IPS-18c (cell line): ENCODE results near the gene LRRK1.

ENCODE experiments used
- H3K4me3 ChIP-seq: 2 replicates; pipeline ENCODE4 v1.7.0; 2013; ENCODE audit warnings: low read depth, mild to moderate bottlenecking, low read length, moderate library complexity; ENCODE audit not compliant: insufficient read depth
- H3K9me3 ChIP-seq: one replicate; pipeline ENCODE4 v1.6.1; 2013; ENCODE audit warnings: mild to moderate bottlenecking, low read length, moderate library complexity; ENCODE audit not compliant: control insufficient read depth, insufficient read depth

LRRK1 gene

DNA sequence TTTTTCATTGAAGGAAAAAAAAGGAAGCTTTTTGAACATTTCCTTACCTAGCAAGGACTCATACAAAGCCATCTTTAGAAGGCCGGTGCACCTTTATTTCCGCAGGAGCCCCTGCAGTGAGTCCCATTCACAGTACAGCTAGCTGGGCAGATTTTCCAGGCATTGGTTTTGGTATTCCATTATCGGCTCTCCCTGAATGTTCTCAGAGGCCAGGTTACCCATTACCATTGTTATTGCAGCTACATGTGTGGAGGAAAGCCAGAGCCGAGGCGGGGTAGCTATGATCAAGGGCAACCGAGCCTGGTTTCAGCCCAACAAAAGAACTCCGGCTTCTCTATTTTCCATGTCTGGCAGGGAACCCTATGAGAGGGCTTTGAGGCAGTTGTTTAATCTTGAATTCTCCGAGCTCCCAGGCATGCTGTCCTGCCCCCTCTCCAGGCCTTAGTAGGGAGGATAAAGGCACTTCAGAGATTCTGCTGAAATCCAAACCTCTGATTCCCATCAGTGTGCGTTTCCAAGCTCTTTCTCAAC lies 100.3 kb downstream of the LRRK1 start:
- Histone ChIP-seq H3K9me3 (no peaks in the 10 kb centered on the region), H3K4me3 (no peak overlapping the region)

DNA sequence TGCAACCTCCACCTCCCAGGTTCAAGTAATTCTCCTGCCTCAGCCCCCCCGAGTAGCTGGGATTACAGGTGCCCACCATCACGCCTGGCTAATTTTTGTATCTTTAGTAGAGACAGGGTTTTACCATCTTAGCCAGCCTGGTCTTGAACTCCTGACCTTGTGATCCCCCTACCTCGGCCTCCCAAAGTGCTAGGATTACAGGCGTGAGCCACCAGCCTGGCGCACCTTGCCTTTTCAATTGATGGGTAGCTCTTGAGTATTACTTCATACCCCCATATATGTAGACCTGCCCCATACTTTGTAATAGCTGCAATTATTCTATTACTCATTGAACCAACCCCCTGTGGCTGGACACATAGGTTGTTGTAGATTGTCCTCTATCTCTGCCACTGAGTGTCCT lies 101.3 kb downstream of the LRRK1 start:
- Histone ChIP-seq H3K9me3 (no peaks in the 10 kb centered on the region), H3K4me3 (no peak overlapping the region)

DNA sequence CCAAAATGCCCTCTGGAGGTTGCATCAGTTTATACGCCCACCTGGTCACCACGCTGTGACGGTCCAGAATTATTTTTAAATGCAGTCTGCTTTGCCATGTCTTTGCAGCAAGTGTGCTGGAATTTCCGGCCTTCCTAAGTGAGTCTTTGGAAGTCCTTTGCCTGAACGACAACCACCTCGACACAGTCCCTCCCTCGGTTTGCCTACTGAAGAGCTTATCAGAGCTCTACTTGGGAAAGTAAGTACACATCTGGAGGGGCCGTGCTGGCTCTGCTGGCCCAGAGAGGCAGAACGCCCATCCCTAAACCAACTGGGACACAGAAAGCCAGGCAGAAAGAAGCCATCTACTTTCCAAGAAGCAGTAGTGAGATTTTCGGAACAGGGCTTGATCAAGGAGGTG lies 101.8 kb downstream of the LRRK1 start:
- Histone ChIP-seq H3K9me3 (no peaks in the 10 kb centered on the region), H3K4me3 (no peak overlapping the region)

DNA sequence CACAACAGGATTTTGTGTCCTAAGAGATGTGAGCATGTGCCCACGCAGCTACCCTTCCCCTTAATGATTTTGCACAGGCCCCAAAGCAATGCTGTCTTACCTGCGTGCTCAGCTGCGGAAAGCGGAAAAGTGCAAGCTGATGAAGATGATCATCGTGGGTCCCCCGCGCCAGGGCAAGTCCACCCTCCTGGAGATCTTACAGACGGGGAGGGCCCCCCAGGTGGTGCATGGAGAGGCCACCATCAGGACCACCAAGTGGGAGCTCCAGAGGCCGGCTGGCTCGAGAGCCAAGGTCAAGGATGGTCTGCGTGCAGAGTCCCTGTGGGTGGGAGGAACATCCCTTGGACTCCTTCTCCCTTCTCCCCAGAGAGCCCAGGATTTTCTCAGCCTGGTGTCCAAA lies 103.1 kb downstream of the LRRK1 start:
- H3K4me3 ChIP-seq, result no peak overlapping the region
- H3K9me3 ChIP-seq, result no peaks in the 10 kb centered on the region

DNA sequence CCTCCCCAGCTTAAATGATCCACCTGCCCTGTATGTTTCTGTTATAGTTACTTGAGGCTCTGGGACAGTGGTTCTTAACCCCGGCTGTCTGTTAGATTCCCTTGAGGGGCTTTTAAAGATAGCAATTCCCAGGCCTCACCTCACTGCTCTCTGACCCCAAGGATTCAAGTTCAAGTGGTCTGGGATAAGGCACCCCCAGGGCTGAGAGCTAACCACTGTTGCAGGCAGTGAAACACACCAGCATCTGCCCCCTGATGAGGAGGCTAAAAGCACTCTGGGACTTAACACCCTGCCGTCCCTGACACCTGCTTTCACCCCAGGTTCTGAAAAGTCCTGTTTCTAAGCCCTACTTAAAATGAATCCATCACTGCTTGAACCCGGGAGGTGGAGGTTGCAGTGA lies 103.7 kb downstream of the LRRK1 start:
- no peaks in the 10 kb centered on the region for H3K9me3 ChIP-seq
- H3K4me3 ChIP-seq, result no peak overlapping the region

DNA sequence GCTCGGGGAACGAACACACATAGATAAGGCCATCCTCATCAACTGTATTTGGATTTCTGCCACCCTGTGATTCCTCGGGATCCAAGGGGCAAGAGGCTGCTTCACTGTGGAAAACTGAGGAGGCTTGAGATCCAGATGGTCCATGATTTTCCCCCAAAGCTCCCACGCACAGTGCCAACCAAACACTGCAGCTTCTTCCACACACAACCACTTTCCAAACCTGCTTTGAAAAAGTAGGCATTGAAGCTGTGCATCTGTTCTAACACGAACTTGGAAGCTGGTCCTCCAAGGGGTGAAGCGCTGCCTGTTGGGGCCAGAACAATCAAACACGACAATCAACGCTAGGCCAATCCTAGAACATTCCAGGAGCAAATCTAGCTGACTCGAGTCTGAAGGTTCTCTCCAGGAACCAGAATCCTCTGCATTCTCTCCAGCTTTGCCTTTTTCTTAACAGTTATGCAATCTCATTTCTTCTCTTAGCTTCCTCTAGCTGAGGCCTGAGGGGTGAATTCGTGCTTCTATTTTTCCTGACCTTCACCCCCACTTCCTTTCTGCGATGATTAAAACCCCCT lies 104.4 kb downstream of the LRRK1 start:
- Histone ChIP-seq H3K9me3 (no peaks in the 10 kb centered on the region), H3K4me3 (no peak overlapping the region)

DNA sequence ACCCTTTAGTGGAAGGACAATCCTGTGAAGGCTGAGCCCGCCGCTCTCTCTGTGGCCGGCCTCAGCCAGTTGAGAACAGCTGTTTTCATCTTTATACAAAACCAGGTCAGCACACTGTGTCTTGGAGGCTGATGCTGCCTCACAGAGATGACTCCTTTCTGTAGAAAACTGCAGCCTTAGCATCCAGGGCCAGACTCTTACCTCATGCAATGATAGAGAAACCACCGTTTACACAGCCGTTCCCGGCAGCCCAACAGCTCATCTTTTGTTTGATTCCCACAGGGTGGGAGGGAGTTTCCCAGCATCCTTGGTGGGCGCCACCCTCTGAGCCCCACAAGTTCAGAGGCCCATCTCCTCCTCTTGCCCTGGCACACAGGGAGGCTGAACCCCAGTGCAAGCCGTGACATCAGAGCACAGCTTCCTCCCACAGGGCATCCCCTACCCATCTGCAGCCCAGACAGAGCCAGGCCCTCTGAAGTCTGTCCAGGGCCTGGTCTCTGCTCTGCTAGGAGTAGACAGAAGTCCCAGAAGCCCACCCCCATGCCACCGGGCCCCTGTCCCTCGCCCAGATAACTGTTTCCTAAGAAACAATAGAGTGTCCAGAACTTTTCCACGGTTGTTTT lies 105.0 kb downstream of the LRRK1 start:
- H3K4me3 ChIP-seq, result no peak overlapping the region
- no peaks in the 10 kb centered on the region for H3K9me3 ChIP-seq

DNA sequence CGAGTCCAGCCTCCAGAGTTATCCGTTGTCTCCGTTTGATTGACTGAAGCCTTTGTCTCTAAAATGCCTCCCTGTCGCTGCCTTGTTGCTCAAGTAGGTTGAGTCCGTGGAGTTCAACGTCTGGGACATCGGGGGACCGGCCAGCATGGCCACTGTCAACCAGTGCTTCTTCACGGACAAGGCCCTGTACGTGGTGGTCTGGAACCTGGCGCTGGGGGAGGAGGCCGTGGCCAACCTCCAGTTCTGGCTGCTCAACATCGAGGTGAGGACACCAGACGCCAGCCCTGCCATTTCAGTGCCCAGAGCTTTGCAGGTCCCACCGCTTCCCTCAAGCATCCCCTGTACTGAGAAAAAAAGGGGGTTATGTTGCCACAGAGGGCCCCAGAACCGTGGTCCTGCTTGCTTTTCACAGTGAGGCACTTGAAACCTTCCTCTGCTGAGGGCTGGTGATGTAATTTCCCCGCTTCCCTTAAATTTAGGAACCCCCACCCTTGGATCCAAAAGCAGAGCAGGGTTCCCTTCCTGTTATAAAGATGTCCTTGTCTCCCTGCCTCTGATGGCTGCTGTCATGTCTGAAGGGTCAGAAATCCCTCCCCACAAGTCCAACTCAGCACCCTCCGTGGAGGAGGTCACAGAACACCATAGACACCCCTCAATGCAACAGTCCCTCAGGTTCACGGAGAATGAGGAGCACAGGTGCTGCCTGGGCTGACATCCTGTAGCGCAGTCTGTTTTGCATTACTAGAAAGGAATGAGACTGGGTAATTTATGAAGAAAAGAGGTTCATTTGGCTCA lies 105.7 kb downstream of the LRRK1 start:
- H3K9me3 ChIP-seq, result no peaks in the 10 kb centered on the region
- no peak overlapping the region for H3K4me3 ChIP-seq

DNA sequence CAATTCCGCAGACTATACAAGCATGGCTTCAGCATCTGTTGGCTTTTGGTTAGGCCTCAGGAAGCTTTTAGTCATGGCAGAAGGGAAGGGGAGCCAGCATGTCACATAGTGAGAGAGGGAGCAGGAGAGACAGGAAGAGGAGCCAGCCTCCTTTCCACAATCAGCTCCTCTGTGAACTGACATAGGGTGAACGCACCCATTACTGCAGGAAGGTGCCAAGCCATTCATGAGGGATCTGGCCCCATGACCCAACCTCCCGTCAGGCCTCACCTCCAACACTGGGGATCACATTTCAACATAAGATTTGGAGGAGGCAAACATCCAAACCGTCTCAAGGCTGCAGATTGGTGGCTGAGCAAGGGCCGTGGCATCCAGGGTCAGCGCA lies 106.3 kb downstream of the LRRK1 start:
- no peak overlapping the region for H3K4me3 ChIP-seq
- no peaks in the 10 kb centered on the region for H3K9me3 ChIP-seq

DNA sequence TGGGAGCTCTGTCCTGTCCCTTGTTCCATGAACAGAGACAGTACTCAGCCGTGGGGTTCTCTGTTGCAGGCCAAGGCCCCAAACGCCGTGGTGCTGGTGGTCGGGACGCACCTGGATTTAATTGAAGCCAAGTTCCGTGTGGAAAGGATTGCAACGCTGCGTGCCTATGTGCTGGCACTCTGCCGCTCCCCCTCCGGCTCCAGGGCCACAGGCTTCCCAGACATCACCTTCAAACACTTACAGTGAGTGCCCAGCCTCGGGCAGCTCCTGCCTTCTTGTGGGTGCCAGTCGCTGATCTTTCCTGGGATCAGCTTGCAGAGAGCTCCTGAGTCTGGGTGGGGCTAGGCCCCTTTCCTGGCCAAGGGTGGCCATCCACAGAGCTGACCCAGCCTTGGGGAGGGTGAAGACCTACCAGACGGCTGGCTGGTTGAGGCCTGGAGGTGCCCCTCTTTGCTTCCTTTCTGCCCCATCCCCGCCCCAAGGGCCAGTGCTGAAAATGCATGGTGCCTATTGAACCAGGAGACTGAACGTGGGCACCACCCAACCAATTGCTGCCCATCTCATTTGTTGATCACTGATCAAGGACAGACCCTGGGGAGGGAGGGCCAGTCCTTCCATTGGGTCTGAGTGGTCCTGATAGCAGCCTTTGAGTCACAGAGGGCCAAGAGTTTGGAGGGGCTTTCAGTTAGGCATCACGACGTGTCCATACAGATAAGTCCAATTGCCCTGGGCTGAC lies 106.9 kb downstream of the LRRK1 start:
- H3K9me3 ChIP-seq, result no peaks in the 10 kb centered on the region
- H3K4me3 ChIP-seq, result no peak overlapping the region

DNA sequence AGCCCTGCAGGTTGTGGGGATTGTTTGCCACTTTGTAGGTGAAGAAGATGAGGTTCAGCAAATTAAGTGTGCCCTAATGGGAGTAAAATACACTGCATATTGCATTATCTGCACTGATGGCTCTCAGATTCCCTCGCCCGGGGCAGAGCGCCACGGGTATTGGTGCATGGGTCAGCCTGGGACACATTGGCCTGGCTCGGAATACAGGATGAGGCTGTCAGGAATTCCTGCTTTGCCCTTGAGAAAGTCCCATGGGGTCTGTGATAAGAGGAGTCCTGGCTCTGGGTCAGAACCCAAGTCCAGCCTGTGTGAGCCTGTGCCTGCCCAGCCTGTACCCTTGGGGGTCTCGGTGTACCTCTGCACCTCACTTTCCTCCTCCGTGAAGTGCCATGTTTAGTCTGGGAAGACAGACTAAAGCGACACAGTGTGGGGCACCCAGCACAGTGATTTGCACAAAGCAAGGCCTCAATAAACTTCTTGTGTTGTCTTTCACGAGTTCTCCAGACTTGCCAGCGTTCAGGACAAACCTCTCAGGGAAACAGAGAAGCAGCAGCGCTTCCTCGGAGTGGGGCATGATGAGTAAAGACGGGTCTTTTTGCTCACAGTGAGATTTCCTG lies 107.6 kb downstream of the LRRK1 start:
- no peak overlapping the region for H3K4me3 ChIP-seq
- H3K9me3 ChIP-seq, result no peaks in the 10 kb centered on the region

DNA sequence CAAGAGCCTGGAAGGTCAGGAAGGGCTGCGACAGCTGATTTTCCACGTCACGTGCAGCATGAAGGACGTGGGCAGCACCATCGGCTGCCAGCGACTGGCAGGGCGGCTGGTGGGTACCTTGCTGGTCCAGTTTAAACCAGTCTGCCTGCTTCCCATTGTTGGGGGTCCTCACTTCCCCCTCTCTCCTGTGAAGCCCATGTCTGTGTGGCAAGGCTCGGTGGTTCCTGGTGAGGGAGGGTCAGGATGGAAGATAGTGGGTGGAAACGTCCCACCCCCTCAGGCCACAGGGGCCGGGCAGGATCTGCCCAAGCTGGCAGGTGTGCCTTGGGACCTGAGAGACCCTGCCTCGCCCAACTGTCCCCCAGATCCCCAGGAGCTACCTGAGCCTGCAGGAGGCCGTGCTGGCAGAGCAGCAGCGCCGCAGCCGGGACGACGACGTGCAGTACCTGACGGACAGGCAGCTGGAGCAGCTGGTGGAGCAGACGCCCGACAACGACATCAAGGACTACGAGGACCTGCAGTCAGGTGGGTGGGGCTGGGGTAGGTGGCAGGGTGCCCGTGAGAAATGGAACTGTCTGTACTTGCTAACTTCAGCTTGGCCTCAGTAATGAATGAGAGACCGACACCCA lies 108.2 kb downstream of the LRRK1 start:
- Histone ChIP-seq H3K4me3 (no peak overlapping the region), H3K9me3 (no peaks in the 10 kb centered on the region)

DNA sequence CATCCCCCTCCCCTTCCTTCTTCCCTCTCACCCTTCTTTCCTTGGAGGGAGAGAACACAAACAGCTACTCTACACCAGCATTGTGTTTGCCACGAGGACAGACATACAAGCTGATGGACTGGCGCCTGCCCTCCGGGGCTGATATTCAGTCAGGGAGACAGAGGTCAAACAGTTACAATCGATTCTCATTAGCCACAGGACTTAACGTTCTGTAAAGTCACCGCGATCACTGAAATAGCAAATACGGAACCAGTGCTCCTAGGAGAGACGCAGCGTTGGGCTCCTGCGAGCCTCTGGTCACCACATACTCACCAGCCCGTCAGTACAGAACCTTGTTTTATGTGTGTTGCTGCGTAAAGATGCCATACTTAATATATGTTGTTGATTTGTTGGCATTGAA lies 108.8 kb downstream of the LRRK1 start:
- no peak overlapping the region for H3K4me3 ChIP-seq
- H3K9me3 ChIP-seq, result no peaks in the 10 kb centered on the region

DNA sequence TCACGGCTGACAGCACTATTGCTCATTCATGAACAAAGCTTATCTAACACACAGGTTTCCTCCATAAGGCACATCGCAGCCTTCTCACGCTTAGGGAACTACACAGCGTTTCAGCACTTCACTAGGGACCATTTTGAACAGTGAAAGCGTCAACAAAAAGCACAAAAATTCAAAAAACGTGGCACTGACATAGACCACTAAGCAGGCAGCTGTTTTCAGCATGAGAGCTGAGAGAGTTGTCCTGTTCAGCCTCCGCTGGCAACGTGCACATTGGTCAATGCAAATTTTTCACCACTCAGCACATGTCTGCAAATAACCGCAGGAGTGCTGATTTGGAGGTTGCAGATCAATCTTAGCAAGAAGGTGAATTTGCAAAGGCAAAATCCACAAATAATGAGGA lies 109.2 kb downstream of the LRRK1 start:
- Histone ChIP-seq H3K4me3 (no peak overlapping the region), H3K9me3 (no peaks in the 10 kb centered on the region)

DNA sequence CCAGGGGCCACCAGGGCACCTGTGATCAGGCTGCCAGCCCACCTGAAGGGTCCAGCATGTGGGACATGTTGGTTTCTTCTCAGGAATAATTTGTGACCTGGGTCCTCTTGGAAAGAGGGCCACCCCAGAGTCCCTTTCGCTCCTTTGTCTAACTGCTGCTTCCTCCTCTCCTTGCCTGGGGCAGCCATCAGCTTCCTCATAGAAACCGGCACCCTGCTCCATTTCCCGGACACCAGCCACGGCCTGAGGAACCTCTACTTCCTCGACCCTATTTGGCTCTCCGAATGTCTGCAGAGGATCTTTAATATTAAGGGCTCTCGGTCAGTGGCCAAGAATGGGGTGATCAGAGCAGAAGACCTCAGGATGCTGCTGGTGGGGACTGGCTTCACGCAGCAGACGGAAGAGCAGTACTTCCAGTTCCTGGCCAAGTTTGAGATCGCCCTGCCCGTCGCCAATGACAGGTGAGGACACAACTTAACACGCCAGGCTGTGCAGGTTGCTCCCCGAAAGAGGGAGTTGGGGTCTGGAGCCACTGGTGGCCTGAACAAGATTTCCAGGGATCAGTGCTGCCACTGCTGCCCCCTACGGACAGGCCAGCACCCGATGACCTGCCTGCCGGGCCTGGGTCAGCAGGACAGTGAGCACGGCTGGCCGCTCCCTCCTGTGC lies 109.7 kb downstream of the LRRK1 start:
- no peaks in the 10 kb centered on the region for H3K9me3 ChIP-seq

DNA sequence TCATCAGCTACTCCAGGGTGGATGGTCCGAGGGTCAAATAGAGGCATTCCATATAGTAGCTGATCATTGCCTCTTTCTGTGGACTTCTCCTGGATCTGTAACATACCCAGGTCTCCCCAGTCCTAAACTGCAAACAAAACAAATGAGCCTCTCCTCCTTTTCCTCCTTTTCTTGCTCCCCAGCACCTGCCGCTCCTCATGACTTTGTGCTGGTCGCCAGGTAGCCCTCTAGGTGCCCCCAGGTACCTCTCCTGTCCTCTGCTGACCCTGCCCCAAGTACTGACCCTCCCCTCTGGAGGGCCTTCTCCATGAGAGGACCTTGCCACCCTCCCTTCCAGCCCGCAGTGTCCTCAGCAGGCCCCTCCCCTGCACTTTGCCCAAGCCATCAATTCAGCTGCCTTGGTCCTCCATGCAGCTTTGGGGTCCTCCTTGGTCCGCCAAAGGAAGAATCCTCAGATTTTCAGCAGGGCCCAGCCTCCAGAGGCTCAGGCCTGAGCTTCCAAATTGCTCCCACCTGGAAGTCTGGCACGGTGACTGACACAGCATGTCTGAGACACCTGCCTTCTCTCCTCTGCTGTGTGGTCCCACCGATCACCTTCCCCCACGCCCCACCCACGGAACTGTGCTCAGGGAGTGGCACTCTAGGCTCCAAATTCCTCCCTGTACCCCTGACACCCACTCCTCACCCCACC lies 111.0 kb downstream of the LRRK1 start:
- H3K9me3 ChIP-seq, result no peaks in the 10 kb centered on the region
- H3K4me3 ChIP-seq, result no peak overlapping the region

More for the DNA sequence above, 109.7 kb downstream of the LRRK1 start:
- no peak overlapping the region for H3K4me3 ChIP-seq
